OCI-LY7 (cell line): Measurements from ENCODE around the gene RPS27A. TPM values are rescaled to one million over a fixed set of nuclear protein-coding genes. Genes with fewer than 3 reads are reported as not detected.
A peak's percentile ranks its signal among the peaks of the same experiment; 100 is the strongest.
"Not testable (repeated sequence)": the region's sequence is repeated elsewhere in the genome, so short reads cannot be mapped to it uniquely, and the experiment has no call there.

ENCODE experiments used
- Bru-seq: library from RNA; stranded (reverse); fragments of 400-500 nt; gene quantifications from one replicate; lab custom pipeline; 2021; lab: Mats Ljungman, UMichigan
- BruChase-seq, 2 experiments: library from RNA; stranded (reverse); fragments of 400-500 nt; gene quantifications; one replicate each; lab custom pipeline; 2021; lab: Mats Ljungman, UMichigan
- BruUV-seq: library from RNA; stranded (reverse); fragments of 400-500 nt; replicated peaks from 2 replicates; lab custom pipeline; 2021; lab: Mats Ljungman, UMichigan
- CTCF ChIA-PET: fragments of 300-600 bp; sonication (Branson Sonifier 250); formaldehyde crosslinking; loops from one replicate; lab custom pipeline; 2022; ENCODE audit warnings: antibody characterized with exemption; ENCODE audit not compliant: unreplicated experiment; lab: Charles Lee
- POLR2A ChIA-PET: fragments of 300-600 bp; sonication (Branson Sonifier 250); formaldehyde crosslinking; loops from one replicate; lab custom pipeline; 2022; ENCODE audit warnings: antibody characterized with exemption; lab: Charles Lee
- DNase-seq: peaks from one replicate; pipeline ENCODE4 v3.0.0-alpha.2; 2015; ENCODE audit warnings: low spot score
- H2AFZ ChIP-seq: fragments of 200-600 bp; sonication (generic), shearing (Covaris generic); 2 replicates; pipeline ENCODE4 v1.6.1; 2014; ENCODE audit warnings: mild to moderate bottlenecking, antibody characterized with exemption, low read length, moderate library complexity
- H3K27ac ChIP-seq: fragments of 200-600 bp; sonication (generic); 2 replicates; pipeline ENCODE4 v1.5.1; 2014; ENCODE audit warnings: mixed run types, low read depth, mild to moderate bottlenecking, moderate library complexity, low read length, inconsistent platforms; ENCODE audit not compliant: poor library complexity, severe bottlenecking
- H3K36me3 ChIP-seq: fragments of 200-600 bp; sonication (generic); 2 replicates; pipeline ENCODE4 v1.6.1; 2014; ENCODE audit warnings: mild to moderate bottlenecking, antibody characterized with exemption, low read length, moderate library complexity, mixed read lengths; ENCODE audit not compliant: insufficient read depth
- H3K4me1 ChIP-seq: fragments of 200-600 bp; sonication (generic); 2 replicates; pipeline ENCODE4 v1.5.1; 2014; ENCODE audit warnings: mild to moderate bottlenecking, low read length; ENCODE audit not compliant: insufficient read depth, poor library complexity, severe bottlenecking
- H3K4me2 ChIP-seq: fragments of 200-600 bp; sonication (generic); 2 replicates; pipeline ENCODE4 v1.6.1; 2014; ENCODE audit warnings: mild to moderate bottlenecking, low read length
- H3K4me3 ChIP-seq: fragments of 200-600 bp; sonication (generic); 2 replicates; pipeline ENCODE4 v1.5.1; 2014; ENCODE audit warnings: mild to moderate bottlenecking, low read depth, low read length; ENCODE audit not compliant: poor library complexity, severe bottlenecking
- H3K79me2 ChIP-seq: fragments of 200-600 bp; sonication (generic); 2 replicates; pipeline ENCODE4 v1.6.1; 2016; ENCODE audit warnings: low read depth, mild to moderate bottlenecking, low read length, moderate library complexity, mixed read lengths; ENCODE audit not compliant: insufficient read depth
- H3K9me2 ChIP-seq: fragments of 200-600 bp; sonication (generic); 2 replicates; pipeline ENCODE4 v1.6.1; 2016; ENCODE audit warnings: mild to moderate bottlenecking, low read length, mixed read lengths; ENCODE audit not compliant: insufficient read depth
- H3K9me3 ChIP-seq: fragments of 200-600 bp; sonication (generic); 2 replicates; pipeline ENCODE4 v1.6.1; 2014; ENCODE audit warnings: mild to moderate bottlenecking, mixed run types, low read length, mixed read lengths
- H4K20me1 ChIP-seq: fragments of 200-600 bp; sonication (generic); 2 replicates; pipeline ENCODE4 v1.6.1; 2014; ENCODE audit warnings: mild to moderate bottlenecking, antibody characterized with exemption, low read length, moderate library complexity, mixed read lengths; ENCODE audit not compliant: insufficient read depth
- EZH2phosphoT487 ChIP-seq: fragments of 200-600 bp; sonication (generic); IDR thresholded peaks from 2 replicates; pipeline ENCODE4 v1.6.1; 2018; ENCODE audit warnings: low read depth, borderline replicate concordance, mild to moderate bottlenecking, mixed run types, antibody characterized with exemption, low read length, moderate library complexity, mixed read lengths
- intact Hi-C: fragments of 100-400 bp; cut with micrococcal nuclease; formaldehyde crosslinking; loops from one replicate; pipeline ENCODE4 v1.10.0; 2022; ENCODE audit not compliant: unreplicated experiment
- long read RNA-seq: library from polyadenylated mRNA; stranded (forward); transcript quantifications from one replicate; pipeline ENCODE4 v2.0.0, GENCODE V29; 2022
- total RNA-seq, 2 experiments: library from RNA; depleted of rRNA in 1 of 2; stranded (reverse); fragments of >200 nt in 1 of 2; shearing (Covaris generic) in 1 of 2; gene quantifications; 2 replicates each; pipeline ENCODE4 v1.2.3, GENCODE V29; 2014 to 2022
- TF ChIP-seq, protein P1 (sequence below): fragments of 200-600 bp; sonication (generic); conservative IDR thresholded peaks from 2 replicates; pipeline ENCODE4 v1.5.1; 2014; ENCODE audit warnings: mild to moderate bottlenecking, antibody characterized with exemption, low read length, moderate library complexity, mixed read lengths

Gene RPS27A
- total RNA-seq (2014; rRNA removed; shearing (Covaris generic)) (1,716 and 1,995 TPM in 2 replicates), total RNA-seq (2022) (1,406 and 1,456 TPM in 2 replicates), Bru-seq, nascent RNA (percentile 100 among the genes with signal in this experiment), BruChase-seq, experiment 1, labeled RNA remaining after a 6-hour chase (percentile 99 among the genes with signal in this experiment), BruChase-seq, experiment 2, labeled RNA remaining after a 2-hour chase (percentile 99 among the genes with signal in this experiment)
- long read RNA-seq, transcript RPS27A-203 (5 exons, 796 nt), result minor isoform, 76 of 671 reads
- long read RNA-seq, transcript RPS27A-201 (6 exons, 1,071 nt), result major isoform, 557 of 671 reads
- long read RNA-seq, partial matches to known transcripts, result 16 of 671 reads
- long read RNA-seq, other reads (novel, unspliced or antisense), result 20 of 671 reads

DNA sequence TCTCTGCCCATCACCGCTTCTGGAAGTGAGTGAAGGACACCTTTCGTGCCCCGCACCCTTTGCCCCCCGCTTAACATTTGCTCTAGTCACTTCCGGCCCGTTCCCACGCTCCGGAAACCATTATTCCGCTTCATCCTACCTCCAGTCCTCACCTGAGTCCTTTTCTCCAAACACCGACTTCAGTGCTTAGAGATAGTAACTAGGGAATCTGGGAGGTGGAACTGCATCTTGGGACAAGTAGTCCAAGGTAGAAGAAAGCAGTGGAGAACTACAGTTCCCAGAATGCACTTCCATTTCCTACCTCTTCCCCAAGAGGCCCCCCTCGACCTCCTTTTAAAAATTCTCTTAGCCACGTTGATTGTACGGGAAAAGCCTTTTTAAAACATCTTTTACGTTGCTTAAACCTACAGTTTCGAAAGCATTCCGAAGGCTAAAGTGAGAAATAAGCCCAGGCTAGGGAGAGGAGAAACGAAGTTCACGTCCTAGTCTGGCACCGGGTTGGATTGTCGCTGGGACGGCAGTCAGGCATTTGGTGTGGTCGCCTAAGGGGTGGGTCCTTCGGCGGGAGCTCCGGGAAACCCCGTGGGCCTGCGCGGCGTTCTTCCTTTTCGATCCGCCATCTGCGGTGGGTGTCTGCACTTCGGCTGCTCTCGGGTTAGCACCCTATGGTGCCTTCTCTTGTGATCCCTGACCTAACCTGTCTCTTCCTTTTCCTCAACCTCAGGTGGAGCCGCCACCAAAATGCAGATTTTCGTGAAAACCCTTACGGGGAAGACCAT is at the start of gene RPS27A, which contains the start of gene CLHC1:
Gene RPS27A, plus strand, starts transcription at position 605 of the 779 bp plus-strand sequence. Its CDS starts 137 bp downstream, at position 742.
Gene CLHC1, minus strand, starts transcription at position 210 of the 779 bp plus-strand sequence. CDS start 9,882 bp downstream, outside the sequence.
- no peaks in the 10 kb centered on the region for H3K9me2 ChIP-seq
- DNase-seq, result peak; percentile 92
- intact Hi-C loops, result no loop called here
- peak within 1 kb of the TSS; percentile 94 for H3K4me3 ChIP-seq
- ChIA-PET CTCF (interaction anchor here (0.7 to 0.9 kb wide), 2 partner anchors 200 to 287 kb away, joined by 3 read pairs; partner anchors contain the start of gene CFAP36), POLR2A (interaction anchor here (0.5 to 0.8 kb wide), 2 partner anchors 9 to 31 kb away, joined by 3 read pairs; no protein-coding TSS in a partner anchor)
- H3K36me3 ChIP-seq, result peaks cover 50% of the 10 kb centered on the region
- no peak for TF ChIP-seq EZH2phosphoT487
- TF ChIP-seq, protein P1, sequence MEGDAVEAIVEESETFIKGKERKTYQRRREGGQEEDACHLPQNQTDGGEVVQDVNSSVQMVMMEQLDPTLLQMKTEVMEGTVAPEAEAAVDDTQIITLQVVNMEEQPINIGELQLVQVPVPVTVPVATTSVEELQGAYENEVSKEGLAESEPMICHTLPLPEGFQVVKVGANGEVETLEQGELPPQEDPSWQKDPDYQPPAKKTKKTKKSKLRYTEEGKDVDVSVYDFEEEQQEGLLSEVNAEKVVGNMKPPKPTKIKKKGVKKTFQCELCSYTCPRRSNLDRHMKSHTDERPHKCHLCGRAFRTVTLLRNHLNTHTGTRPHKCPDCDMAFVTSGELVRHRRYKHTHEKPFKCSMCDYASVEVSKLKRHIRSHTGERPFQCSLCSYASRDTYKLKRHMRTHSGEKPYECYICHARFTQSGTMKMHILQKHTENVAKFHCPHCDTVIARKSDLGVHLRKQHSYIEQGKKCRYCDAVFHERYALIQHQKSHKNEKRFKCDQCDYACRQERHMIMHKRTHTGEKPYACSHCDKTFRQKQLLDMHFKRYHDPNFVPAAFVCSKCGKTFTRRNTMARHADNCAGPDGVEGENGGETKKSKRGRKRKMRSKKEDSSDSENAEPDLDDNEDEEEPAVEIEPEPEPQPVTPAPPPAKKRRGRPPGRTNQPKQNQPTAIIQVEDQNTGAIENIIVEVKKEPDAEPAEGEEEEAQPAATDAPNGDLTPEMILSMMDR, result no peak
- no peaks in the 10 kb centered on the region for H3K9me3 ChIP-seq
- H3K4me2 ChIP-seq, result peak within 1 kb of the TSS; percentile 87
- H2AFZ ChIP-seq, result peak within 1 kb of the TSS; percentile 75
- BruUV-seq, result no TSS peak
- peak within 1 kb of the TSS; percentile 80 for H3K27ac ChIP-seq
- peaks cover 58% of the 10 kb centered on the region for H3K79me2 ChIP-seq
- H4K20me1 ChIP-seq, result peaks cover 23% of the 10 kb centered on the region; the same call in 1 of the 2 replicates
- peaks cover 35% of the 10 kb centered on the region for H3K4me1 ChIP-seq

DNA sequence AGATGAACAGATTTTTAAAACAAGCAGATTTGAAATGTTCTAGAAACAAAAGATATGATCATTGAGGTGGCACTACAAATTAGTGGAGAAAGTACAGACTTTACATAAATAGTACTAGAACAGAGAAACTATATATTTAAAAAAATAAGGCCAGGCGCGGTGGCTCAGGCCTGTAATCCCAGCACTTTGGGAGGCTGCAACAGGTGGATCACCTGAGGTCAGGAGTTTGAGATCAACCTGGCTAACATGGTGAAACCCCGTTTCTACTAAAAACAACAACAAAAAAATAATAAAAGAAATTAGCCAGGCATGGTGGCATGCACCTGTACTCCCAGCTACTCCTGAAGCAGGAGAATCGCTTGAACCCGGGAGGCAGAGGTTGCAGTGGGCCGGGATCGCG is 45.7 kb upstream of the RPS27A start:
- H3K4me1 ChIP-seq, DNase-seq, H3K79me2 ChIP-seq, H3K9me3 ChIP-seq, CTCF ChIA-PET, H4K20me1 ChIP-seq, H3K4me2 ChIP-seq, H2AFZ ChIP-seq, H3K9me2 ChIP-seq, intact Hi-C loops, H3K27ac ChIP-seq, H3K4me3 ChIP-seq, BruUV-seq: not testable (repeated sequence)
- peaks cover 14% of the 10 kb centered on the region for H3K36me3 ChIP-seq
- POLR2A ChIA-PET, result interaction anchor here (0.6 to 1.6 kb wide), 5 partner anchors 13 to 435 kb away, joined by 3 to 7 read pairs (median 4); no protein-coding TSS in a partner anchor

DNA sequence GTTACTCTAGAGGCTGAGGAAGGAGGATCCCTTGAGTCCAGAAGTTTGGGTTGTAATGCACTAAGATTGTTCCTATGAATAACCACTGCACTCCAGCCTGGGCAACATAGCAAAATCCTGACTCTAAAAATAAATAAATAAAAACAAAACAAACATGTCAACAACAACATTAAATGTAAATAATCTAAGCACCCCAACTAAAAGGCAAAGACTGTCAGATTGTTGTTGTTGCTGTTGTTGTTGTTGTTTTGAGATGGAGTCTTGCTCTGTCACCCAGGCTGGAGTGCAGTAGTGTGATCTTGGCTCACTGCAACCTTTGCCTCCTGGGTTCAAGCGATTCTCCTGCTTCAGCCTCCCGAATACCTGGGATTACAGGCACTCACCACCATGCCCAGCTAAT is 40.6 kb upstream of the RPS27A start:
- POLR2A ChIA-PET, H4K20me1 ChIP-seq, H3K4me3 ChIP-seq, DNase-seq, intact Hi-C loops, H2AFZ ChIP-seq, H3K4me1 ChIP-seq, H3K27ac ChIP-seq, H3K4me2 ChIP-seq, H3K9me2 ChIP-seq, H3K9me3 ChIP-seq, CTCF ChIA-PET, H3K79me2 ChIP-seq, BruUV-seq: not testable (repeated sequence)
- peaks cover 32% of the 10 kb centered on the region for H3K36me3 ChIP-seq
